HFFc6 (cell line): ENCODE data around the gene GCLM. TPM values are rescaled to one million over a fixed set of nuclear protein-coding genes. Genes with fewer than 3 reads are reported as not detected.
A peak's percentile ranks its signal among the peaks of the same experiment; 100 is the strongest.

Experiments used
- DNase-seq: peaks from one replicate; pipeline ENCODE4 v3.0.0-alpha.2; 2018
- H3K27ac Mint-ChIP-seq: 2 replicates; pipeline ENCODE4 v1.8.0; 2020; ENCODE audit warnings: mild to moderate bottlenecking, mixed read lengths
- H3K27me3 Mint-ChIP-seq: 2 replicates; pipeline ENCODE4 v1.8.0; 2021; ENCODE audit warnings: mild to moderate bottlenecking, moderate library complexity, mixed read lengths; ENCODE audit not compliant: insufficient read depth
- H3K36me3 Mint-ChIP-seq: 2 replicates; pipeline ENCODE4 v1.8.0; 2021; ENCODE audit warnings: low read depth, mixed read lengths
- H3K4me1 Mint-ChIP-seq: 2 replicates; pipeline ENCODE4 v1.8.0; 2020; ENCODE audit warnings: low read depth, mixed read lengths
- H3K4me3 Mint-ChIP-seq: 2 replicates; pipeline ENCODE4 v1.8.0; 2020; ENCODE audit warnings: mild to moderate bottlenecking, moderate library complexity, mixed read lengths
- H3K9me3 Mint-ChIP-seq: 2 replicates; pipeline ENCODE4 v1.8.0; 2020; ENCODE audit warnings: mild to moderate bottlenecking, mixed read lengths
- CTCF ChIP-seq: fragments of 200-600 bp; sonication (generic); IDR thresholded peaks from 2 replicates; pipeline ENCODE4 v1.5.0; 2021; ENCODE audit warnings: antibody characterized with exemption, mild to moderate bottlenecking
- microRNA-seq: library from miRNA; unstranded; fragments of <30 nt; microRNA quantifications from one replicate; pipeline ENCODE4, GENCODE V29; 2019
- total RNA-seq, 6 experiments: library from RNA; stranded (reverse); fragmentation: NEBNext Ultra II Directional; extraction: Animal tissue kit (Norgen Biotek cat#: 25700); gene quantifications; 2 replicates in 1 of 6; 3 replicates in 5 of 6; pipeline ENCODE4 v1.2.3, GENCODE V29; 2021

GCLM gene
- total RNA-seq, 6 experiments from 2014 or later: 35.7 to 42.2 (median 40.8) TPM

DNA sequence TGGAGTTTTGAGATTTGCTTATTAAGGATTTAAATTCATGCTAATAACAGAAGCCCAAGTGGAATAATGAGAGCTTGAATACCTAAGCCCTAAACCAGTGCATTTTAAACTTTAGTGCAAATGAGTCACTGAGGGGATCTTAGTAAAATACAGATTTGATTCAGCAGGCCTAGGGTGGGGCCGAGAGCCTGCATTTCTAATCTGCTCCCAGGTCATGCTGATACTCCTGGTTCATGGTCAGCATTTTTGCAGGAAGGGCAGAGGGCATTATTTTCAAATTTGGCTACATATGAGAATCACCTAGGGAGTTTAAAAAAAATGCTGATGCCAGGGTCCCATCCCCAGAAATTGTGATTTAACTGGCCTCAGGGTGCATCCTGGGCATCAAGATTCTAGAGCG, 69.5 kb downstream of the GCLM start:
- H3K9me3 Mint-ChIP-seq: peaks cover 12% of the 10 kb centered on the region

GRCh38 chr1:93839307-93839706, 69.9 kb downstream of the GCLM start:
- Mint-ChIP-seq H3K9me3 (peaks cover 16% of the 10 kb centered on the region), H3K4me1 (peaks cover 59% of the 10 kb centered on the region), H3K36me3 (peaks cover 22% of the 10 kb centered on the region), H3K27ac (peak overlapping the region; percentile 72), H3K27me3 (no peaks in the 10 kb centered on the region; the same call in 1 of the 2 replicates), H3K4me3 (peak overlapping the region; percentile 49)
- peak; percentile 81 for DNase-seq
- no peak for TF ChIP-seq CTCF

More for the DNA sequence above, 69.5 kb downstream of the GCLM start:
- no peak for DNase-seq
- H3K27ac Mint-ChIP-seq: peak overlapping the region; percentile 72
- peak overlapping the region; percentile 49 for H3K4me3 Mint-ChIP-seq
- H3K27me3 Mint-ChIP-seq: no peaks in the 10 kb centered on the region; the same call in 1 of the 2 replicates
- TF ChIP-seq CTCF: no peak
- H3K4me1 Mint-ChIP-seq: peaks cover 63% of the 10 kb centered on the region
- peaks cover 18% of the 10 kb centered on the region for H3K36me3 Mint-ChIP-seq

DNA sequence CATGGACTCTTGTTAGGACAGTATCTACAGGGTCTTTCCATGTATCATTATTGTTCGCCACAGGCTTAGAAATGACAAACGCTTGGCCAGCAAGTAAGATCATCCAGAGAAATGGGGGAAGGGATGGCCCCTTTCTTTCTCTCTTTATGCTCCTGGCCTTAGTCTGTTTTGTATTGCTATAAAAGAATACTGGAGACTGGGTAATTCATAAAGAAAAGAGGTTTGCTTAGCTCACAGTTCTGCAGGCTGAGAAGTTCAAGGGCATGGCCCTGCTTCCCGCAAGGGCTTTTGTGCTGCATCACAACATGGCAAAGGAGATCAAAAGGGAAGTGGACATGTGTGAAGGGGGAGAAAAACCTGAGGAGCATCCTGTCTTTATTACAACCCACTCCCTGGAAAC, 71.3 kb downstream of the GCLM start:
- Mint-ChIP-seq H3K4me3 (no peak overlapping the region), H3K9me3 (peaks cover 28% of the 10 kb centered on the region), H3K36me3 (peaks cover 36% of the 10 kb centered on the region), H3K27ac (no peak overlapping the region), H3K27me3 (no peaks in the 10 kb centered on the region; the same call in 1 of the 2 replicates), H3K4me1 (peaks cover 49% of the 10 kb centered on the region)
- no peak for TF ChIP-seq CTCF
- DNase-seq: no peak

Small RNA genes lying within 50 kb of the gene (microRNA-seq; reads per million reads assigned to microRNA genes)
- gene MIR760: 103 reads per million, percentile 49 among the genes with 10 or more reads in this experiment

Other genes starting within 250 kb of the GCLM start
- gene BCAR3, start 227.6 kb downstream of the GCLM start, total RNA-seq: 10 to 100 TPM; 24.4 to 55.1 (median 26.2) TPM
- 10 to 100 TPM; 51.8 to 65.7 (median 60.1) TPM for gene DNTTIP2, start 30.2 kb downstream of the GCLM start, total RNA-seq
- under 1 TPM in 3 of 6 experiments, not detected in 3; 0.03 to 0.09 (median 0.05) TPM for gene ABCA4, start 211.7 kb upstream of the GCLM start, total RNA-seq